Putamen (tissue), 1 donor: ENCODE results near the gene PLEKHG4B.
A peak's percentile ranks its signal among the peaks of the same experiment; 100 is the strongest.
"Not testable (repeated sequence)": the region's sequence is repeated elsewhere in the genome, so short reads cannot be mapped to it uniquely, and the experiment has no call there.

Experiments
- DNase-seq: peaks from one replicate; pipeline ENCODE4 v3.0.0-alpha.2; 2016; ENCODE audit warnings: low spot score

PLEKHG4B gene

GRCh38 chr5:222951-223715 lies 131.2 kb downstream of the PLEKHG4B start:
- DNase-seq = not testable (repeated sequence)

- no peak for DNase-seq
These were observed 131.8 kb downstream of the PLEKHG4B start for GRCh38 chr5:223791-224190.

- no peak for DNase-seq
These were observed 133.4 kb downstream of the PLEKHG4B start for GRCh38 chr5:225334-225733.

GRCh38 chr5:227375-227774 lies 135.4 kb downstream of the PLEKHG4B start:
- peak; percentile 22 for DNase-seq

- peak; percentile 70 for DNase-seq
These were observed 136.9 kb downstream of the PLEKHG4B start for GRCh38 chr5:228886-229285.

- no peak for DNase-seq
These were observed 138.7 kb downstream of the PLEKHG4B start for GRCh38 chr5:230711-231110.

GRCh38 chr5:231661-232060 lies 139.7 kb downstream of the PLEKHG4B start:
- DNase-seq = peak; percentile 53

- DNase-seq = not testable (repeated sequence)
These were observed 141.5 kb downstream of the PLEKHG4B start for GRCh38 chr5:233426-233825.

GRCh38 chr5:234450-234849 lies 142.5 kb downstream of the PLEKHG4B start:
- no peak for DNase-seq

- DNase-seq = peak; percentile 47
These were observed 143.6 kb downstream of the PLEKHG4B start for GRCh38 chr5:235527-235926.

- peak; percentile 16 for DNase-seq
These were observed 146.0 kb downstream of the PLEKHG4B start for GRCh38 chr5:237931-238330.
